ENCODE results near the gene CDRT4.
A peak's percentile ranks its signal among the peaks of the same experiment; 100 is the strongest.

Gene CDRT4

DNA sequence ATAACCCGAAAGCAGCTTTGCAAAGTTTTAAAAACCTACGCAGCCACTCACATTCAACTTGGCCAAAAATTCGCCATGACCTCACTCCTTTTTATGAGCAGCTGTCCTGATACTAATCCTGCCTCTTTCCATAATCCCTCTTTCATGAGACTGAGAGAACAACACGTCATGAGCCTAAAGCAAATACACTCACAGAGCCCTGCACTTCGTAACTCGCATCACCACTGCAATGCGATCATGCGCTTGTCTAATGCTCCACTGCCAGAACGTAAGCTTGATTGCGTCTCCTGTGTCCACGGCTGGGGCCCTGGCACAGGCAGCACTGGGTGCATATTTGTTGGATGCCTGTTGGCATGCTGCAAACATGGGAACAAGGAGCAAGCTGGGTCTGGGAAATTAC, 36.2 kb downstream of the CDRT4 start:
- no peak for DNase-seq

DNA sequence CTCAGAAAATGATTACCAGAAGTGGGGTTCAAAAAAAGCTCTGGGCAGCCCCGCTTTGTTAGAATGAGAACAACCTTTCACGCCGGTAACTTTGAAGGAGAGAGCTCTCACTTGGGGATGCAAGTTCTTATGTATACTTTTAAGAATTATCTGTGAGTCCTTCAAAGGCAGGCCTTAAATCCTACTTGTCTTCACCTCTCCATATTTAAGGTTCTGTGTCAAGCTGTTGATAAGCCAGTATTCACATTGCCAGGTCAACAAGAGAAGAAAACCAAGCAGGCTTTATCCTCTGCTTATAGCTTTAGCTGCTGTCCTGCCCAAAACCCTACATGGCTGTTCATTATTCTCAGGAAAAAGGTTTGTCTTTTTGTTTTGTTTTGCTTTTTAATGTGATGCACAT, 42.9 kb downstream of the CDRT4 start:
- DNase-seq: no peak

DNA sequence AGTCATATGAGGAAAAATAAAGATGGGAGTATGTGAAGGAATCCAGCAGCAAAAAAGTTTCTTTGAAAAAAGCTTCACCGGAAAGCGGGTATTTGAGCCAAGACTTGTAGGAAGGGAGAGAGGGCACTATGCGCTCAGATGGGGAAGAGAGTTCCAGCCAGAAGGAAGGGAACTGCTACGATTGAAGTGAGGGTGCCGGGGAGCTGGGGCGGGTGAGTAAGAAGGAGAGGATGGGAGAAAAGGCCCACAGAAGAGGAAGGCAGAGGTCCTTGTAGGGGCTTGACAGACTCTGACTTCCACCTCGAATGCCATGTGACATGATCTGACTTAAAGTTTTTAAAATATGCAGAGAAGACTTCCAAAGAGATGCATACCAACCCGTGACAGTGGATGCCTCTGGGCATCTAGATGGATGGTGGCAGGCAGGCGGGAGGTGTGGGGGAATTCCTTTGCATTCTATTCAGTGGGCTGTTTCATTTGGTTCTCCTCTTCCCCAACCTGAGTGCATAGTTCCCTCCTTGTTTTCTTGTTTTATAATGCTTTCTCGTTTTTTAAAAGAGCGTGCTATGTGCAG, 44.9 kb downstream of the CDRT4 start:
- peak; percentile 16 for DNase-seq

DNA sequence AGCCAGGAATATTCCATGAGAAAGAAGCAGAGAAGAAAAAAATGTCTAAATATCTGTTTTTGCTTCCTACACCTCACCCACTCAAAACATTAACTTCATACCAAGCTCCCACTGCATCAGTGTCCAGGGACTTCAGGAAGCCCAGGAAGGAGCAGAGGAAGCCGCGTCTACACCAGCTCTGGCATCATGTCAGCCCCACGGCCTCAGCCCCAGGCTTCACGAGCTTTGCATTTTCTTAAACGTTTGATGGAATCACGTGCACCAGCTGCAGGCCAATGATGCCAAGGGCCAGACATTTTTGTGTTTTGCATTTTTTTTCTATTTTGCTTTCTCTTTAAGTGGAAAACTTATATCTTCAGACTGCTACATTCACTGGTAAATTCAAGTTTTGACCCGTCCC, 48.6 kb downstream of the CDRT4 start:
- no peak for DNase-seq

DNA sequence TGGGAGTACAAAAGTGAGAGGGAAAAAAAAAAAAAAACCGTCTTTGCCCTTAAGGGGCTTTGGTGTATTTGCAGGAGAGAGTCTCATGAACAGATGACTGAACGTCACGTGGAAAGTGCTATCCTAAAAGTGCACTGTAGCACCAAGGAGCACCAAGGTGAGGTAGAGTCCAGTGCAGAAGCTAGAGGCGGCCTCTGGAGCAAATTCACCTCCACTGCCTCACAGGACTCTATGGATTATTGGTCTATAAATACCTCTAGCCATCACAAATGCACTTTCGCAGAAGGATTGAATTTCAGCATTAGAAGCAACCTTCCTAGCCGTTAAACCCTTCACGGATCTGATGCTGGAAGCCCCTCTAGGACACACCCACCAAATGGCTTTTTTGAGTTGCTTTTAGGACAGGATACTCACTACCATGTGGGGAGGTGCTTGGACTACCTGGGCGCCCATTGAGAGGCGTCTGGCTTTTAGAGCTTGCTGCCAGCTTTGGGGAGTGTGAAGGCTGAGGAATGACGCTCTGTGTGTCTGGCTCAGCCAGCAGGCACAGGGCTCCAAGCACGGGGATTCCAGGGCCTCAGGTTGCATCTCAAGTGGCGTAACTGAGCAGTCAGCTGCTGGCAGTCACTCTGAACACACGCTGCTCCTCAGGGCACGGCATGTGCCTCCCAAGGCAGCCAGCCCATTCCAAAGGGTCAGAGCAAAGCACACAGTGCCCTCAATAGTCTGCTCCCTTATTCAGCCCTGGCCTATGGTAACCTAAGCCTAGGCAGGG, 52.7 kb downstream of the CDRT4 start:
- DNase-seq: no peak

DNA sequence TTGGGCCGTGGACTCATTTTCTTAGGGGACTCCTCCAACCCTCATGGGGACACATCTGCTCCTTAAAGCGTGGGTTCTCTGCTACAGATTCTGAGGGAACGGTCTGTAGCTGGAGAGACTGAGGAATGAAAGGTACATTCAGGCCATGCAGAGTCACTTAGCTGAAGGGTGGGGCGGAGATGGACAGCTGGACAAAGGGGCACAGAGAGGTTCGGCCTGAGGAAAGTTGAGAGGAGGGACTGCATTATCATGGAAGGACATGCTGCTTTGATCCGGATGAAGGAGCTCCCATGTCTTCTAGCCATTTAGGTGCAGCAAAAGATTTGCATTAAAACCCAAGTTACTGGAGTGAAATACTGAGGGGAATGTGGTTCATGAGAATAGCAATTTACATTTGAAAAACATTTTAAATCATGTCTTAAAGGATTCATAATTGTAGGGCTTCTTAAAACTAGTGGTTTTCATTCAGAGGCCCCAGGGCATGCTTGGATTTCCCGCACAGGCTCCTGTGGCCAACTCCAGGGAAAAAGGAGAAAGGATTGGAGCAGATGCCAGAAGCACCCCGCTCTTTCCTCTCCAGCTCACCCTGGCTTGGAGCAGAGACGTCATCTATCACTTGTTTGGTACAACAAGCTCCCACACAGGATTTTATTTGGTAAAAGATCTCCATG, 54.2 kb downstream of the CDRT4 start:
- DNase-seq: no peak

DNA sequence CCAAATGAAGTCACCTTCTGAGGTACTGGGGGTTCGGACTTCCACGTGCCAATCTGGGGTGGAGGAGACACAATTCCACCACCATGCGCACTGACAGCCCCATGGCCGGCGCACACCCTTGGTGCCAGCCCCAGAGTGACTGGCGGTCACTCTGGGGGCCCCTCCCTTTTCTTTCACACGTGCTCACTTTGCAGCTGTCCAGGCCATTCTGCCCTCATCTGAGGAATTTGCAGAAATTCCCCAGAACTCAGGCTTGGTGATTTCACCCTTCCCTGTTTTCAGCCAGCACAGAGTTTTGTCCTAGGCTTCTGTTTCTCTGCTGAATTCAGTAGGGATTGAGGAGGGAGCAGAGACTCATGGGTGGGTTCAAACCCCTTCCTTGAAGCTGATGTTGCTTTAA, 54.8 kb downstream of the CDRT4 start:
- DNase-seq: no peak

DNA sequence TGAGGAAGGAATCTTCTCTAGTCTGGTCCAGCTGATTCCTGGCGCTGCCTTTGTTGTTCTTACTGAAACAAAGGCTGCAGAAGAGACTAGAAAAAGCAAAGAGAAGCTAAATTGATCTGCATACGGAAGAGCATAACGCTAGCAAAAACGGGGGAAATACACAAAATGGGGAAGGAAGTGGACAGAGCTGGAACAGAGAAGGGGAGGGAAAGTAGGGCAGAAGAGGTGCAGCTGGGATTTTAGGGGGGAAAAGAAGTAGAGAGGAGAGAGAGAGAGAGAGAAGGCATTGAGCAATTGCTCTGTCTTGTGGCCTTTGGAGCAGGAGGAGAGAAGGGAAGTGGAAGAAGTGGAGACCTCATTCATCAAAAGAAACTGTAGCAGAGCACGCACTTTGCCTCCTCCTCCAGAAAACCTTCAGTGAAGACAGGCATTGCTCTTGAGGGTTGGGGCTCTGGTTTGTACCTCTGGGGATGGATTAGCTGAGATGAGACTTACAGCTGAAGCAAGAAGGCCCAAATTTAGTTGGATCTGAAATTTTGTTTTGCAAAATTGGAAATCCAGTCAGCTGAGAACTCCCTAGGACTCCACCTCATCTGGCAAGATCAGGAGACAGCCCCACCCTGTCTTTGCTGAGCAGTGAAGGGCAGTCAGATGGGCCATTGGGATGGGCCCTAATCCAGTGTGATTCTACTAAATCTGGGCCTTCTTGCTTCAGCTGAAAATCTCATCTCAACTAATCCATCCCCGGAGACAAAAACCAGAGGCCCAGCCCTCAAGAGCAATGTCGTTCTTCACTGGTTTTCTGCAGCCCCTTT, 55.8 kb downstream of the CDRT4 start:
- DNase-seq: no peak

DNA sequence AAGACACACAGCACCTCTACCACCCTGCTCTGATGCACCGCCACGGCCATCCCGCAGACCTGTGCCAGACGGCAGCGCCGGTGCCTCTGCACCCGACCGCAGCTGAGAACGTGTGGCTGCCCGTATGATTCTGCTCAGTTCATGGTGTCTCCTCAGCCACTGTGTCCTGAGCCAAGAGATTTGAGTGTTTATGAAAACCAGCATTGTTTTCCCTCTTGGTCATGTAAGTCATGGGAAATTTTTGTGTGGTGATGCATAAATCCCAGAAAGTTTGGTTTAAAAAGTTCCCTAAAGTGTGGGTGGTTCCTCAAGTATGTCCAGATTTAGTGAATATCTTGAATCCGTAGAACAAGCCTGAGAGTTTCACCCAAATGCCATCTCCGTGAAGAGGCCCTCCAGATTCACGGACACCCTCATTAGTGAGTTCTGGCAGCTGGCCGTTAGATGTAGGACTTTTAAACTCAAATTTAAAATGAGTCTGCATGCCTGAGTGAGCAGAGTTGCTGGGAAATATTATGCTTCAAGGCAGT, 57.6 kb downstream of the CDRT4 start:
- DNase-seq: peak; percentile 51

DNA sequence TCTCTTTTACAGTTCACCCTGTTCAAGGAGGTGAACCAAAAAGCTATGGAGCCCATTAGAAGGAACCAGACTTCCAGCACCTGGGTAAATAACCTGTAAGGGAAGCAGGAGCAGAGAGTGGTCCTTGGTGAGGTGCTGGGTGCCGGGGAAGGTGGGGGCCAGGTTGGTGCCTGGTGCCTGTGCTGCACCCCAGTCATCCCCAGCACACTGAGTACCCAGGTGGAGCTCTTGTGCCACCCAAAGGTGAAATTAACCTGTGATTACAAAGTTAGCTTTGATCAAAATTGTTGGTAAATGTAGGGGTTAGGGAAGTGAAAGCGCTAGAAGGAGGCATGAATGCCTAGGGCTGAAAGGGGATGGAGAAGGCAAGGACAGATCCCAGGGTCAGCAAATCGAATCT, 58.6 kb downstream of the CDRT4 start:
- no peak for DNase-seq

DNA sequence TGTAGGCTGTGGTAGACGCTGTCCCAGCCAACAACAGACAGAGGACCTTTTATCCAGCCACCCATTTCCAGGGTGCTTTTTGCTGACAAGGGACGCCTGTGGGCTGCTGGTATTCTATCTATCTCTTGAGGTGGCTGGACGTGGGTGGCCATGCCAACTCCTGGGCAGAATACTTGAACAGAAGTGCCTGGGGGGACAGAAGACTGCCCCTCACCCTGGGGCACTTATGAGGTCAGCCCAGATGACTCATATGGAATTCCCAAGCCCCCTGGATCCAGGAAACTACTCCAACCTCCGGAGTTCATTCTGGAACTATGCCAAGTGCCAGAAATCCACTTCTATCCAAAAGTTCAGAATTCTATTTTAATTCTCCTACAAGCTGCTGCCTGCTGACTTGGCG, 61.3 kb downstream of the CDRT4 start:
- DNase-seq: no peak

DNA sequence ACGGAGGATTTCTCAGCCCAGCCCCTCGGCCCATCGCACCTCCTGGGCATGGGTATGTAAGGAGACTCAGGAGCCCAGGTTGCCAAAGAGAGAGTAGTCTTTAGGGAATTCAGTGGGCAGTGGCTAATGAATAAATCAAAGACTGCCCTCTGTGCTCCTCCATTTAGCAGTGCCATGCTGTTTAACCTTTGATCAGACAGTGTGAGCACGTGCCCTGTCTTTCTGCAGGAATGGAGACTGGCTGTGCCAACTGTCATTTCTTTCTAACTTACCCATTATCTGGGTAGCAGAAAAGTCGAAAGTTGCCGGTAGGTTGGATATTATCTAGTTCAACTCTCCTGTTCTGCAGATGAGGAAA, 62.4 kb downstream of the CDRT4 start:
- no peak for DNase-seq

DNA sequence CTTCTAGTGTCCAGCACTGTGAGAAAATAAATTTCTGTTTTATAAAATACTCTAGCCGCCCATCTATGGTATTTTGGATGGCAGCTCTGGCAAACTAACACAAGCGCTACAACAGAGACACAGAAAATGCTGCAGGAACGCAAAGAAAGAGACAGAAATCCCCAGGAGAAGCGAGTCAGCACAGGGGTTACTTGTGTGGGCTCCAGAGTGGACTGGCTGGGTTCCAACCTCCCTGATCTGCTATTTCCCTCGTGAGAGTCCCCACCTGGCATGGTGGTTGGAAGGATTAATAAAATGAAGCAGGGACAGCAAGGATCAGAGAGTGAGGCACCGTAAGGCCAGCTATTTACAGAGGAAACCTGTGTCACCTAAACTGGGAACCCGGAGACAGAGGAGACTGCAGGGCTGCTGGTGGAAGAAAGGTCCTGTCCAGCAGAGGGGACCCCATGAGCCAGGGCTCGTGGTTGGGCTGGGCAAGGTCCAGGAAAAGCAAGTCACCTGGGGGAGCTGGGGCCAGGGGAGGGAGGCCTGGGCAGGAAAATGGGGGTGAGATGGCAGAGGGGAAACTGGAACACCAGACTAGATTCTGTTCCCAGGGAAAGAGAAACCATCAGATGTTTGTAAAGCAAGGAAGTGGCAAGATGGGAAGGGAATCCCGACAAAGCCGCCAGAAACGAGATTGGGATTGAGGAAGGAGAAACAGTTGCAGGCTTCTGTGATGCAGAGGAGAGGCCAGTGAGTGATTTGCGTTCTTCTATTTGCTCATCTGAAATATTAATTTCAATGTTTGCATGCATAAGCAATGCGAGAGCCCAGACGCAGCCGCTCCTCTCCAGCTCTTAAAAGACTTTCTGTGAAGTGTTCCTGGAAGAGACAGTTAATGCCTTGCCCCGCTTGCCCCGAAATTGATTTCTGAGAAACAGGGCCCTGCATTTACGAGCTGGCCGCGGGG, 63.0 kb downstream of the CDRT4 start:
- DNase-seq: no peak

DNA sequence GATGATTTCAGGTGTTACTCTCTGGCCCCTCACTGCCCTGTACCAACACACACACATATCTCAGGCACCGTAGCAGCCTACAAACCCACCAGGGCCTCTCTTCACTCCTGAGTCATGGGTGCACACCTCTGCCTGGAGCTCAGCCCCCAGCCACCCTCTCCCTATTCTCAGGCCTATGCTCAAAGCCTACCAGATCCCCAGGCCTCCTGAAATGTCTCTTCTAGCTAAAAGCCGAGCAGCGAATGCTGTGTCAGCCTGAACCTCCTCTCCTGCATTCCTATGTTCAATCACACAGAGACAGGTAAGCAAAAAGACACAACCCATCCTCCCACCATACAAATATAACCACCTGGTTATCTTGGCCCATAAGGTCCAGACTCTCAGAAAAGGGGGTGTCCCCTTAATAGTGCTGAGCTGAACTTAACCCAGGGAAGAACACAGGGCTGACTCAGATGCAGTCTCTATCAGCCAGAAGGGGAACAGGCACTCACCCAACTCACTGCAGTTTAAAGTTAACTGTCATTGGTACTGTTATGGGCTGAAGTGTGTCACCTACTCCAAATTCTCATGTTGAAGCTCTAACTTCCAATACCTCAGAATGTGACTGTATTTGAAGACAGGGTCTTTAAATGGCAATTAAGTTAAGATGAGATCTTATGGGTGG, 64.0 kb downstream of the CDRT4 start:
- no peak for DNase-seq

DNA sequence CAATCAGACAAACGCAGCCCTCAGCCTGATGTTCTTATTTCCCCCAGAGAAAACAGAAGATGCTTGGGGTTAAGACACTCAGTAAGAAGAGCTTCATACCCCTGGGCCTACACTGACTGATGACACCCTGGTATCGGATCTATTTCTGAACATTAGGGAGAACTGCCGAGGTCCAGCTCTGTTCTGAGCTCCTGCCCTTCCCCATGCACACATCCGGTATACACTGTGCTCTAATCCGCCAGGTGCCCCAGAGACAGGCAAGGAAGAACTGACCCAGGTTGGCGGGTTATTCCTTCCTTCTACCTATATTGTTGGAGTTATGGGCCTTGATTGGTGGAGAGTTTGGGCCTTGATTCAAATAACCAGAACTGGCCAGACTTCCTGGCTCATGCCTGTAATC, 68.0 kb downstream of the CDRT4 start:
- DNase-seq: no peak

DNA sequence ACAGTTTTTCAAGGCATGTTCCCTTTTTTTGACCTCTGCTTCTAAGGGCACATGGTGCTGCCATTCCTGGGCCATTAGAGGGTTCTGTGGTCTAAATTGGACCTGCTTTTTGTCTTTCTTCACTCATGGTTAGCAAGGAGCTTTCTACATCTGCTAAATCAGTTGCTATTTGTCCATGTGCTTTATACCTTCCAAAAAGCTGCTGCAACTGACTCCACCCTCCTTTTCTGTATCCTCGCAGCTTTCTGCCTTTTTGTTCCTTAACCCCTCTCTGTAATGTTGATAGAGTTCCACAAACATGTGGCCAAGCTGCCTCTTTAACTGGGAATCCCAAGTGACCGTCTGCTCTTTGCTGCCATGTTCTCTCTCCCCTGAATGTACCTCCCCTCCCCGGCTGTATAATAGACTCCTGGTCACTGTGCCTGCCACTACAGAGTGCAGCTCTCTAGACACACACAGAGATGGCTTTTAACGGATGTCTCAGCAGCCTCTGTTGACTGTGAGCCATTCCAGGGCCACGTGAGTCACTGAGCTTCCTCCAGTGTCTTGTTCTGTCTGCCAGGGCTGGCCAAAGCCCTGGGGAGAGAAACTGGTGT, 68.6 kb downstream of the CDRT4 start:
- DNase-seq: no peak

DNA sequence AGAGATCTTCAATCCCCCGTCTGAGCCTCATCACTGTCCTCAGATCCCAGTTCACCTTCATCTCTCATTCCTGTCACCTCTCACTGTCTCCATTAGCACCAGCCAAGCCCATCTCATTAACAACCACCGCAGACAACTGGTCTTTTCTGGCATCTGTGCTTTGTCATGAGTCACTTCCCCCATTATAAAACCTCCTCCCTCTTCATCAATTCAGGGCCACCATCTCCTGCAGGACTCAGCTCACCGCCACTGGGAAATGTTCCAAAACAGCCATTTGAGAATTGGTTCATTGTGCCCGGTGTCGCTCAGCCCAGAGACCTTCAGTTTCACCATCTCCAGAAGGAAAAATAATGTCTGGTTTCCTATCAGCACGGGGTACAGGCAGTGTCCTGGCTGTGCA, 69.1 kb downstream of the CDRT4 start:
- DNase-seq: no peak

DNA sequence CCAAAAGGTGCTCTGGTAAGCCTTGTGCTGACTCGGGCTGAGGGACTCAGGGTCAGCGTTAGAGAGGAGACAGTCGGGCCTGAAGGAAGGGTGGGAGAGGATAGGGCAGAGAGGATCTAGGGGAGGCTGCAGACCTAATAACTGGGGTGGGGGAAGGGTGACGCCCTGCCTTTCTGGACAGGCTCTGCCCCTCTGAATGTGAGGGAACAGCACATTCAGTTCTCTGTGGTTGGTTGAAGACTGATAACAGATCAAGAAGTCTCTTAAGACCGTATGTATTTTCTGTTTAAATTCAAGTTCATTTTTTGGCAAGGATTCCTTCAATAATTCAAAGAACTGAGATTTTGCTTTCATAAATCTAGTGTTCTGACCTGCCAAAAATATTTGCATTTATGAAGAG, 69.8 kb downstream of the CDRT4 start:
- DNase-seq: no peak

DNA sequence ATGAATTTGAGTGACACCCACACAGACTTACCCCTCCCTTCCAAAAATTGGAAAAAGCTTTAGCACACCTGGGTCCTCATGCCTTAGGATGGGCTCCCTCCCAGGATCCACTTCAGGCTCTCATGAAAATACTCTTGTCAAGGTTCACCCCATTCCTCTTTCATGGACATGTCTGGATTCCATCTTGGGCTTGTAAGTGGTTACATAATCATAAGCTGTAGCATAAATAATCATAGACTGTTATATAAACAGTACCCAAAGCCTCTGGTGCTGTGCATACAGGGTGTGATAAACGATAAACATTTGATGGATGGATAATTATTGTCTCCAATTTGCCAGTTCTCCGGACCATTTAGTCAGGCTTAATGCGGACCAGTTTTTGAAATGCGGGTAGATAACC, 72.3 kb downstream of the CDRT4 start:
- DNase-seq: no peak

DNA sequence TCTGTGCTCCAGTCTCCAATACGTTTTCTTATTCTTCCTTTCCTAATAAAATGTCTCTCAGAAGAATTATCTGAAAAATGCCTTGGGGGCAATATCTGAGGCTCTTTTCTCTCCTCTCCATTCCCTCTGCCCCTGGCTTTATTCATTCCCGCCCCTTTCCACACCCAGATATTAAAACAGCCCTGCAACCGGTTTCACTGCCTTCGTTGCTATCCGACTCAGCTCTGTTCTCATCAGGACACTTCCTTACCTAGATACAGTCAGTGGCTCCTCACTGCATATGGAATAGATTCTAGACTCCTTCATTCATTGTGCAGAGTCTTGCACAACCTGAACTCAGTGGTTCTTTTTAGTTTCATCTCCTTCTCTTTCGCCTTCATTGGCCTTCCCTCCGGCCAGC, 74.0 kb downstream of the CDRT4 start:
- DNase-seq: no peak

DNA sequence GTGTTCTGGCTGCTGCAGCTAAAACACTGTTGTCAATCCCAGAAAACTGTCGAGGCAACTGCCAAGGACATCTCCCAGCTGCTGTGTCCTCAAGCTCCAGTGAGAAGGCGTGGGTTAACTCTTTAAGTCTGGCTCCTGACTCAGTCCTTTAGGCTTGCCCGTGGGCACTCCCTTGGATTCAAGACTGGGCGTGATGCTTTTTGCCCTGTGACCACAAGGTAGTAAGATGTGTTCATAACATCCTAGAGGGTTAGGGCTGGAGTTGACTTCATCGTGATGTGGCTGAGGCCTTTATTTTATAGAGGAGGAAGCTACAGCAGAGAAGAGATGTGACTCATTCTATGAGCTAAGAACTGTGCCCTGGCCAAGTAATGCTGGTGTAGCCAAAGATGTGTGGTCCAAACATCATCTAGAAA, 75.1 kb downstream of the CDRT4 start:
- DNase-seq: no peak
